HG03354 (cell line): ENCODE measurements around the gene DPYSL4.

ENCODE experiments used
- ATAC-seq: cut with Tn5 transposase; IDR thresholded peaks from one replicate; pipeline ENCODE4 v1.9.1; 2021; ENCODE audit warnings: mild to moderate bottlenecking; ENCODE audit not compliant: unreplicated experiment, poor library complexity, severe bottlenecking

The DPYSL4 gene

GRCh38 chr10:132173185-132173584 is 13.6 kb upstream of the DPYSL4 start:
- no peak for ATAC-seq

GRCh38 chr10:132174237-132174636 is 12.5 kb upstream of the DPYSL4 start:
- no peak for ATAC-seq

GRCh38 chr10:132175408-132175807 is 11.3 kb upstream of the DPYSL4 start:
- ATAC-seq: no peak

DNA sequence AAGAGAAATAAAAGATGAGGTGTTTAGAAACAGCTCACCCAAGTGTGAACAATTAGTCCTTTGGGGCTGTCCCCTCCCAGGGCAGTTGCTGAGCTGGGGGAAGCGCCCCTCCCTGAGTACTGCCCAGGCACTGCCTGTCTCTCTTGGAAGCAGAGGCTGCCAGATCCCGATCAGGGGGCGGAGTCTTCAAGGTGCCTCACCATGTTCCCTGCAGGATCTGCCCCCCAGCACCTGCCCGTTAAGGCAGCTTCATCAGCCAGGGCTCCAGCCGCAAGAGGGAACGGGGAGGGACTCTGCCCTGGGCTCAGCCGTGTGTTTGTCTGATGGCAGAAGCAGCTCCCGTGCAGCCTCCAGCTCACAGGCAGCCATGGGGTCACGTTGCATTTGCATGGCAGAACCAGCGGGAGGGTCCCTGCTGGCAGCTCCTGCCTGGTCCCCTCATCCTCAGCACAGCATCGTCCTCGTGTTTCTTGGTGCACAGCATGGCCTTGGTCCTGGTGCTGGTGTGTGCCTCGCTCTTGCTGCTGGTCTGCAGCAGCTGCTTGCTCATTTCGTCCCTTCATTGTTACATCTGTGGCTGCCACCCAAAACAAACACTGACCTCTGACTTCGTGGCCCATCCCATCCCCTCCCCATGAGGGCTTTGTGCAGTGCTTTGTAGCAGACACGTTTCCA is 10.7 kb upstream of the DPYSL4 start:
- ATAC-seq: no peak

- ATAC-seq: no peak
Observed at GRCh38 chr10:132176623-132177500, 9.9 kb upstream of the DPYSL4 start.

- ATAC-seq: no peak
Observed at GRCh38 chr10:132178046-132178445, 8.7 kb upstream of the DPYSL4 start.

- no peak for ATAC-seq
Observed at GRCh38 chr10:132178672-132179545, 7.8 kb upstream of the DPYSL4 start.

DNA sequence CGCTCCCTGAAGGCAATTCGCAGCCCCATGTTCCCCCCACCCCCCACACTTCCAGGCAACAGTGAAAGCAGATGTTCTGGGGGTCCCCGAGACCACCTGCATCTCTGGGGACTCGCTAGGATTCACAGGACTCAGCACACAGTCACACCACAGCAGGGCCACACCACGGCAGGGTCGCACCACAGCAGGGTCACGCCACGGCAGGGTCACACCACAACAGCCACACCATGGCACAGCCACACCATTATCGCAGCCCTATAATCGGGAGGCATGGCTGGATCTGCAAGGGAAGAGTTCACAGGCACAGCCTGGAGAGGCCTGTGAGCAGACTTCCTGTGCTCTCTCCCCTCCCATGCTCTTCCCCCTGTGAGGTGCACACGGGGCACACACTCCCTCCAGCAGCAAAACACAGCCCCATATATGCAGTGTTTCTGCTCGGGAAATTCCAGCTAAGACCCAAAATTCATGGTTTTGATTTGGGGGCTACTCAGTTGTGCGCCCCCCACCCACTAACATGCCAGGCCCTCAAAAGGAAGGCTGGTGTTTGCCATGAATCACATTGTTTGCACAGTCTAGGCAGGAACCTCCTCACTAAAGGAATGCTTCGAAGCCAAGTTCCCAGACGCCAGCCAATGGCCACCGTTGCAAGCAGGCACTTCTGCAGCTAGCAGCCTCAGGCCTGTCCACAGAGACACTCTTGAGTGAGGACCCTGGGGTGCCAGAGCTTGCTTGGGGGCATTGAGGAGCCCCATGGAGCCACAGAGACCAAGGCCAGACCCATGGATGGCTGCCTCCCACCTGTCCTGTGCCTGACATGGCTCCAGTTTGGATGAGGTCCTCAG is 7.0 kb upstream of the DPYSL4 start:
- no peak for ATAC-seq

DNA sequence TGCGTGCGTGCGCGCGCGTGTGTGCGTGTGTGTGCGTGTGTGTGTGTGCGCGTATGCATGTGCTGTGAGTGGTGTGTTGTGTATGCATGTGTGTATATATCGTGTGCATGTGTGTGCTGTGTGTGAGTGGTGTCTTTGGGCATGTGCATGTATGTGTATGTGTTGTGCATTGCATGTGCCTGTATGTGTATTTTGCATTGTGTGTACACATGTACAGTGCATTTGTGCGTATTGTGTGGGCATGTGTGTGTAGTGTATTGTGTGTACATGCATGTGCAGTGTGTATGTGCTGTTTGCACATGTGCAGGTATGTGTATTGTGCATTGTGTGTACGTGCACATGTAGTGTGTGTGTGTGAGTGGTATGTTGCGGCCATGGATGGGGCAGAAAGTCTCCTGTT is 6.0 kb upstream of the DPYSL4 start:
- ATAC-seq: no peak

DNA sequence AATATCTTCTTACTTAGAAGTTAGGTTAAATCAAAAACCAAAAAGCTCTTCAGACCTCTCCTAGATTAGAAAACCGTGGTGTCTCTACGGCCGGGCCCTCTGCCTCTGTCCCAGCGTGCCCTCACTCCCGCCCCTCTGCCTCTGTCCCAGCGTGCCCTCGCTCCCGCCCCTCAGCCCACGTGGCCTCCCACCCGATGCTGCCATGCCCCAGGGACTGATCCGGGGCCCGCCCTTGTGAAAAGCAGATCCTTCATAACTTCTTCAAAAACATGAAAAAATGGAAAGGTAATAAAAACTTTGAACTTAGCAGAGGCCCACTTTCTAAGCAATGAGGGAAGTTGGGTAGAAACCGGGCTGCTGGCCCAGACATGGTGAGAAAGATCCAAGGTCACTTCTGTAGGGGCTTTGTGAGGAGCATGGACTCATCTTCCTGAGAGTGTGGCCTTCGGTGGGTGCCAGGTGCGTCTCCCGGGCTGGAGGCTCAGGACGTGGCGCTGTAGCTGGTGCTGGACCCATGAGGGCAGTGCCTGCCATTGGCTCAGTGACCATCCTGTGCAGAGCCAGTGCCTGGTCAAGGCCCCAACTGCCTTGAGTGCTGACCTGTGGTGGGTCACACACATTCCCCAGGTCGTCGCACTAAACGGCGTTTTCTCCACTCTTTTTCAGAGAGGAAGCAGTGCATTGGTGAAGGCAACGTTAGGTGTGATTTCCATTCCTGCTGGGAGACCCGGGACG is 4.9 kb upstream of the DPYSL4 start:
- ATAC-seq: no peak

- ATAC-seq: no peak
Observed at GRCh38 chr10:132182591-132182990, 4.2 kb upstream of the DPYSL4 start.

DNA sequence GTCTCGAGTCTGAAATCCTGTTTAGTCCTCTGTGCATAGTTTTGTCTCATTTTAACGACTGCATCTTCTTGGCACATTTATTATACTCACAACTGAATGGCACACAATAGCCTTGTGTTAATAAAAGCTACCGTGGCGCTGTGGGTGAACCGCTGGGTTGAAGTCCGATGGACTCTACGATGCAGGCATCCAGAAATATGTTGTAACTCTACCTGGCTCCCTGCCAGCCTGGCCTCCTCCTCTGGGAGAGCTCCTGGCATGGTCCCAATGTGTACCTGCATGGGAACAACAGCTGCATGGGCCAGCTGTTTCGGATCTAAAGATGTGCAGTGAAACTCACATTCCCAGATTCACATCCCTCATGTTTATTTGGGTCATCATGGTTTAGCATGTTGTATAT is 3.7 kb upstream of the DPYSL4 start:
- ATAC-seq: no peak

- no peak for ATAC-seq
Observed at GRCh38 chr10:132184816-132185593, 1.7 kb upstream of the DPYSL4 start.

DNA sequence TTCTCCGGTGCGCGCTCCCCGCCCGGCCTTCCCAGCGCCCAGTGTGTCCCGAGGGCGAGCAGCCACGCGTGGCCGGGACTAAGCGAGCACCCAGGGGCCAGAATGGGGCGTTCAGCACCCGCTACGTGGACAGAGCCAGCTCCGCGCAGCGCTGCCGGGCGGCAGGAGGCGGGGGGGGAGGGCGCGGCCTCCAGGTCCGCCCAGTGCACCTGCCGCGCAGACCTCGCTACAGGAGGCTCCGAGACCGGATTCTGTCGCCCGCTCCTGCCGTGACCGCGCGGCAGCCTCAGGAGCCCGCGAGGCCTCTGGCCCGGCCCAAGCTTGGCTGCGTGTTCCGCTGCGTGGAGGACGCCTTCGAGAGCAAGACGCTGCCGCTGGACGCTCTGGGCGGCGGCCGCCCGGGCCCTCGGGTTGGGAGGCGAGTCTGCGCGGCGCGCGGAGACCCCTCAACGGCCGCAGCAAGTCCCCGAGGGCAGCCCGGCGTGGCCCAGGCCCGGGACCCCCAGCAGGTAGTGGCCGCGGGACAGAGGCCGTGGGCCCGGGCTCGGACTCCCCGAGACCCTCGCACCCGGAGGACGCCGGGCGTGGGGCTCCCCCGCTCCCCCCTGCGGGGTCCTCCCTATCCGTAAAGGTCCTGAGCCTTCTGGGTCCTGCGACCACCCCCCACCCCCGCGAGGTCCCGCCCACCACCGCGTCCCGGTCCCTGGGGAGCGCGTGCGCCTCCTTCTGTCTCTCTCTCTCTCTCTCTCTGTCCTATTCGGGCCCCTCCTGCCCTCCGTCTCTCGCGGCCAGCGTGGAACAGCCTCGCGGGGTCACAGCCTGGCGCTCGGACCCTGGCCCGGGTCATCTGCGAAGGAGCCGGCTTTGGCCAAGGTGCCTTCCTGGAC is 904 bp upstream of the DPYSL4 start:
- peak; percentile 54 for ATAC-seq

- ATAC-seq: no peak
Observed at GRCh38 chr10:132187430-132188138, 836 bp downstream of the DPYSL4 start.

- ATAC-seq: no peak
Observed at GRCh38 chr10:132188331-132188730, 1.6 kb downstream of the DPYSL4 start.

GRCh38 chr10:132189016-132189415 is 2.3 kb downstream of the DPYSL4 start:
- no peak for ATAC-seq
